ENCODE results near the gene ABCC4.

Gene ABCC4

DNA sequence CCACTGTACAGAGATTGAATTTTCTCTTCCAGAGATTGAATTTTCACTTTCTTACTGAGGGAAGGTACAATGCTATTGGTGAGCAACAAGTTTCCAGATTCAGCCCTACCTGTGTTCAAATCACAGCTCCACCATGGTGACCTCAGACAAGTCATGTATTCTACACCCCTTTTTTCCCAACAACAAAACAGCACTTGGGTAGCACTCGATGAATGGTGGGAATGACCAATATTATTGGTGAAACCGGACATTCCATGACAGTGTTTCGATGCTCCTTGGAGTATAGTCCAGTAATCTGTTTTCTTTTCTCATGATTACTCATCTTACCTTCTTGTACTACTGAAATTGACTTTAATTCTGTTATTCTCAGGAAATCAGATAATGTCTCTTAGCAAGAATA lies 322.7 kb downstream of the ABCC4 start:
- DNase-seq, result no peak

DNA sequence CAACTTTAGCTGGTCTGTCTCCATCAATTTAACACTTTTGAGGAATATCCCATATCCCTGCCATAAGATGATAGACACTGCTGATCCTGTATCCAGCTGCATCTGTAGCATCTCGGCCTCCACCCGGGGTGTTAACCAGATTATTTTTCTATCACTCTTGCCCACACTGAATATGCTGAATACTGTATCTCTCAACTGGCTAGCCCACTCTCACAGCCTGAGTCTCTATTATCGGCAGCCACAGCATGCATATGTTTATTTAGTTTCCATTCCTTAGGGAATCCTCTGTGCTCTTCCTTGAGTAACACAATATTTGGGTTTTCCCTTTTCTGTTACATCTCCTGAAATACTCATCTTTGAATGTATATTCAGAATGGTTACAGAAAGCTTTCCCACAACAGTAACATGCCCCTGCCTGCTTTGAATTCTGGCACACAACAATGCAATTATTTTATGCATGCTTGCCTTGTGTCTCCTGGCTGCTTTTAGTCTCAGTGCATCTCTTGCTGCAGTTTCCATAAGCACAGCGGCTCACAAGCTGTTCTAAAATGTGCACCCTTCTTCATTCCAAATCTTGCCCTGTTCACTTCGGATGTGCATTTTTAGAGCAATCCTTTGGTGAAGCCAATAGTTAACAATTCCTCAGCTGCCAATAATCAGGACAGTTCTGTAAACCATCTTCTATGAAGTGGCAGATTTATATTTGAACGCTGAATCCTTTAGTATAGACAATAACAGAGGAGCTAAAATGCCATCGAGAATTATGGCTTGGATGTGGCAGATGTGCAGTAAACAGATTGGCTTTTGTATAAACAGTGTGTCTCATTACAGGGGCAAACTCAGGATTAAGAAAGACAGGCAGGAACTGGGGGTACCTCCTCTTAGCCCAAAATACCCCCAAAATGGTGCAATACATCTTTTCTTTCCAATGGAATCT lies 327.0 kb downstream of the ABCC4 start:
- DNase-seq, result no peak

DNA sequence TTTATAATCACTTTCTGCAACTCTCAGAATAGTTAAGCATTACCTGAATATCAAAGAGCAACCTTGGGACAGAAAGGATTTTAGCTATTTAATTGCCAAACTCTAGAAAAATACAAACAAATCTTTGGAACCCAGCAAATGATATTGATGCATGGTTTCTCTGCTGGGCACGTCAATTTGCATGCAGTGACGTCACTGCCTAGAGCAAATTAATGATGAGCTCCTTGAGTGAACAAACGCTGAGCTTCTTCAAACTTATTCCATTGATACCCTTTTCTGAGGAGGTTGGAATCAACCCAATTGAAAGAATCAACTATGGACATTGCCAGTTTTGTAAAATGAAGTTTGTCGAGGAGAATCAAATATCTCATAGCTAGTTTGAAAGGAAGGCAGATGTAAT lies 329.0 kb downstream of the ABCC4 start:
- no peak for DNase-seq

All from DMS153 (cell line).